Measurements from ENCODE around the gene SKAP1. TPM values are rescaled to one million over a fixed set of nuclear protein-coding genes. Genes with fewer than 3 reads are reported as not detected.

SKAP1 gene
- total RNA-seq, 4 donors from 2014 or later: 0.33 to 2.1 (median 1.0) TPM

- no peaks in the 10 kb centered on the region for H3K27me3 ChIP-seq
- no peaks in the 10 kb centered on the region for H3K9me3 ChIP-seq
- no peak overlapping the region for H3K27ac ChIP-seq
- 63 to 72% methylated on average over 9 of the region's 9 CpGs for WGBS, 2 donors
- no peak overlapping the region for H3K4me3 ChIP-seq (replicated peaks in 1 of 3)
- intact Hi-C loops (cut with DNase I): no loop called here
- H3K36me3 ChIP-seq: peaks cover 3 to 7% of the 10 kb centered on the region in 2 donors
- TF ChIP-seq, protein P1, sequence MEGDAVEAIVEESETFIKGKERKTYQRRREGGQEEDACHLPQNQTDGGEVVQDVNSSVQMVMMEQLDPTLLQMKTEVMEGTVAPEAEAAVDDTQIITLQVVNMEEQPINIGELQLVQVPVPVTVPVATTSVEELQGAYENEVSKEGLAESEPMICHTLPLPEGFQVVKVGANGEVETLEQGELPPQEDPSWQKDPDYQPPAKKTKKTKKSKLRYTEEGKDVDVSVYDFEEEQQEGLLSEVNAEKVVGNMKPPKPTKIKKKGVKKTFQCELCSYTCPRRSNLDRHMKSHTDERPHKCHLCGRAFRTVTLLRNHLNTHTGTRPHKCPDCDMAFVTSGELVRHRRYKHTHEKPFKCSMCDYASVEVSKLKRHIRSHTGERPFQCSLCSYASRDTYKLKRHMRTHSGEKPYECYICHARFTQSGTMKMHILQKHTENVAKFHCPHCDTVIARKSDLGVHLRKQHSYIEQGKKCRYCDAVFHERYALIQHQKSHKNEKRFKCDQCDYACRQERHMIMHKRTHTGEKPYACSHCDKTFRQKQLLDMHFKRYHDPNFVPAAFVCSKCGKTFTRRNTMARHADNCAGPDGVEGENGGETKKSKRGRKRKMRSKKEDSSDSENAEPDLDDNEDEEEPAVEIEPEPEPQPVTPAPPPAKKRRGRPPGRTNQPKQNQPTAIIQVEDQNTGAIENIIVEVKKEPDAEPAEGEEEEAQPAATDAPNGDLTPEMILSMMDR (IDR thresholded peaks at IDR 0.05): no peak
- no peak for TF ChIP-seq POLR2A (IDR thresholded peaks at IDR 0.05)
- DNase-seq: no peak
- H3K4me1 ChIP-seq: peaks cover 16 to 30% of the 10 kb centered on the region in 2 donors
Observed at GRCh38 chr17:48110761-48111160, 319.3 kb downstream of the SKAP1 start.

DNA sequence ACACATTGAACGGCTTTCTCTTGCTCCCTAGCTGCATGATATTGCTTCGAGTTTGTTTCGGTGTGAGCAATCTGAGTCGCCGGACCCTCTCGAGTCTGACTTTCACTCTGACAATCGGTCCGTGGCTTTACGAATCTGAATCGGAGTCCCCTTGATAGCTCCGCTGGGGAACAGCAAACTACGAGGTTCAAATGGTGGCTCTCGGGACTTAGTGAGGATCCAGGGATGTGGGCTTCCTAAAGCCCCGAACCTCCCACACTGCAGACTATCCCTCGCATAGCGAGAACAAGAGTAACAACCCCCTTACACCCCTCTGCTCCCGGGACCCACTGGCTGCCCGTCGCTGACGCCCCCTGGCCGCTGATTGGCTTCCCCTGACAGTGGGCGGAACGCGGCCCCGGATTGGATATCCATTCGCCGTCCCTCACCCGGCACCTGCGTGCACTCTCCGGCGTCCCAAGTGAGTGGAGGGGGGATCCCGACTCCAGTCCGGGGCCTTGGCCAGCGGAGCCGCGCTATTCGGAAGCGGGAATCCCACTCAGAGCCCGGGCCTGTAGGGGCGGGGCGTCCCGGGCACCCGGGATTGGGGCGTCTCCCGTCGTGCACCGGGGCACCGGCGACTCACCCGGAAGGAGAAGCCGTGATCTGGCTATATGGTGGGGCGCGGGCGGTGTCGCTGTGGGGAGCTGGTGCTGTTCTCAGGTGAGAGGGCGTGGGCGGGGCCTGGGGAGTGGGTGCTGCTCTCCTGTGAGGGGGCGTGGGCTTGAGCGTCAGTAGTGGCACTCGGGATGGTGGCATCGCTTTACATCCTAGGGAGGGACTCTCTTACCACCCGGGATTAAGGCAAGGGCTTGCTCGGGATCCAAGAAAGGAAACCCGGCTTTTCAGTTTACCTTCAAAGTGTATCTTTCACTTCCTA, 322.6 kb downstream of the SKAP1 start, which contains the start of gene SNX11:
SNX11 (plus strand) TSS at position 630 of the 919 bp plus-strand sequence. CDS start 4,278 bp downstream, outside the sequence.
- Histone ChIP-seq H3K36me3 (no peaks in the 10 kb centered on the region), H3K4me1 (peaks cover 16 to 30% of the 10 kb centered on the region in 2 donors), H3K27me3 (no peaks in the 10 kb centered on the region), H3K27ac (peak within 1 kb of the TSS; percentile 73 to 98 (median 83)), H3K4me3 (replicated peaks in 1 of 3) (peak within 1 kb of the TSS; percentile 65 to 78 (median 75)), H3K9me3 (no peaks in the 10 kb centered on the region)
- 0 to 1% methylated on average over 14 to 36 of the region's 64 CpGs for WGBS, 2 donors
- TF ChIP-seq, protein P1 (IDR thresholded peaks at IDR 0.05): peak in 1 of 6 experiments; percentile 13
- peak in 1 of 2 donors; percentile 75 for TF ChIP-seq POLR2A (IDR thresholded peaks at IDR 0.05)
- DNase-seq: peak; percentile 94 to 96
- intact Hi-C loops (cut with DNase I): no loop called here

GRCh38 chr17:48106802-48107136, 323.2 kb downstream of the SKAP1 start:
- Histone ChIP-seq H3K4me1 (peaks cover 16 to 30% of the 10 kb centered on the region in 2 donors), H3K27me3 (no peaks in the 10 kb centered on the region), H3K9me3 (no peaks in the 10 kb centered on the region), H3K36me3 (no peaks in the 10 kb centered on the region), H3K4me3 (replicated peaks in 1 of 3) (peak overlapping the region; percentile 65 to 78 (median 75)), H3K27ac (peak overlapping the region; percentile 73 to 98 (median 83))
- DNase-seq: no peak
- TF ChIP-seq, protein P1 (IDR thresholded peaks at IDR 0.05): no peak
- no peak for TF ChIP-seq POLR2A (IDR thresholded peaks at IDR 0.05)
- intact Hi-C loops (cut with DNase I): no loop called here
- WGBS, 2 donors: 49 to 58% methylated on average over 13 of the region's 13 CpGs

- intact Hi-C loops (cut with DNase I): no loop called here
Observed at GRCh38 chr17:48104440-48104839, 325.6 kb downstream of the SKAP1 start.

More at GRCh38 chr17:48104440-48104839, 325.6 kb downstream of the SKAP1 start:
- DNase-seq: no peak
- no peaks in the 10 kb centered on the region for H3K36me3 ChIP-seq
- peaks cover 14 to 18% of the 10 kb centered on the region in 2 donors for H3K4me1 ChIP-seq
- no peaks in the 10 kb centered on the region for H3K9me3 ChIP-seq
- no peak overlapping the region for H3K4me3 ChIP-seq (replicated peaks in 1 of 3)
- no peak overlapping the region for H3K27ac ChIP-seq
- TF ChIP-seq, protein P1 (IDR thresholded peaks at IDR 0.05): no peak
- TF ChIP-seq POLR2A (IDR thresholded peaks at IDR 0.05): no peak
- WGBS, 2 donors: 90% methylated on average over 7 of the region's 7 CpGs
- H3K27me3 ChIP-seq: no peaks in the 10 kb centered on the region

Measured in thyroid gland (tissue), 4 donors.